Activated naive CD8-positive, alpha-beta T cell treated with anti-CD3 and anti-CD28 coated beads, Interleukin-2, amount 50 U/mL, for 24 hours (primary cell): Measurements from ENCODE around the gene ZNF619.

Experiments used
- ATAC-seq: fragments of 150-1000 bp; cut with Tn5 transposase; one replicate; pipeline ENCODE4 v1.10.0; 2021
- DNase-seq: peaks from one replicate; pipeline ENCODE4 v3.0.0; 2021
- H3K27ac Mint-ChIP-seq: one replicate; pipeline ENCODE4 v1.8.0; 2021; ENCODE audit warnings: mild to moderate bottlenecking, mixed read lengths
- H3K27me3 Mint-ChIP-seq: one replicate; pipeline ENCODE4 v1.8.0; 2021; ENCODE audit warnings: mixed read lengths
- H3K36me3 Mint-ChIP-seq: one replicate; pipeline ENCODE4 v1.8.0; 2021; ENCODE audit warnings: low read depth, mixed read lengths
- H3K4me1 Mint-ChIP-seq: one replicate; pipeline ENCODE4 v1.8.0; 2021; ENCODE audit warnings: mixed read lengths
- H3K4me3 Mint-ChIP-seq: one replicate; pipeline ENCODE4 v1.8.0; 2021; ENCODE audit warnings: mild to moderate bottlenecking, moderate library complexity, mixed read lengths
- H3K9me3 Mint-ChIP-seq: one replicate; pipeline ENCODE4 v1.8.0; 2021; ENCODE audit warnings: mixed read lengths

Gene ZNF619

DNA sequence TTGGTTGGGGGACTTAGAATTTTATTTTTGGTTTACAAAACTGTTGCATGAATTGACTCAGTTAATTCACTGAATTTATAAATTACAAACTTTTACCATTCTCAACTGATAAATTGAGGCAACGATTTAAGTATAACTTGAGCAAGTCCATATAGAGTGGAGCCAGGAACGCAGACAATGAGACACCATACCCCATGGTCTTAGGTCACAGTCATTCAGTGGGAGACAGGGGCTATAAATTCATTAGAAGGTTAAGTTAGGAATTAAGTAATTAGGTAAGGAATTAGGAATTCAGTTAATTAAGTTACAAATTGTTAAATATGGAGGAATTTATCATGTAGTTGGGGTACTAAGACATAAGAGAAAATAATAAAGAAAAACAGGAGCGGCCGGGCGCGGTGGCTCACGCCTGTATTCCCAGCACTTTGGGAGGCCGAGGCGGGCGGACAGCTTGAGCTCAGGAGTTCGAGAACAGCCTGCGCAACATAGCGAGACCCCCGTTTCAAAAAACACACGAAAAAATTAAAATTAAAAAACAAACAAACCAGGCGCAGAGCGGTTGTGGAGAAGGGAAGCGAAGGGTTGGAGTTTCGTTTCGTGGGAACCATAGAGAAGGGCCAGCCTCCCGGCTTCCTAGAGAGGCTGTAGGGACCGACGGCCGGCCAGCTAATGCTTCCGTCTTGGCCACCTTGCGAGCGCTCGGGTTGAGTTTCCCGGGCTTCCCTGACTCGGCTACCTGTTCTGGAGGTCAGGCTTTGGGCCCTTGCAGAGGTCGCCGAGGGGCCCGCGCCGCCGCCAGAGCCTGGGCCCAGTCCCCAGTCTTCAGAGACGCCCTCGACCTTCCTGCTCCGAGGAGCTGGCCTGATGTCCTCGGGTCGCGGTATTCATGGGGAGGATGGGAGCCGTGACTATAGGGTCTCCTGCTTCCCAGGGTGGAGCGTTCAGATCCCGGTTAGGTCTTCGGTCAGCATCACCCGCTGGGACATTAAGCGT is at the start of gene ZNF619:
Gene ZNF619, plus strand, starts transcription at position 645 of the 993 bp plus-strand sequence. CDS start 858 bp downstream, outside the sequence.
- Mint-ChIP-seq H3K4me1 (peaks cover 12% of the 10 kb centered on the region), H3K27ac (peak within 1 kb of the TSS; percentile 85), H3K36me3 (peaks cover 2% of the 10 kb centered on the region), H3K4me3 (peak within 1 kb of the TSS; percentile 84), H3K9me3 (no peaks in the 10 kb centered on the region), H3K27me3 (no peaks in the 10 kb centered on the region)
- peak; percentile 52 for DNase-seq
- ATAC-seq: peak; percentile 80

DNA sequence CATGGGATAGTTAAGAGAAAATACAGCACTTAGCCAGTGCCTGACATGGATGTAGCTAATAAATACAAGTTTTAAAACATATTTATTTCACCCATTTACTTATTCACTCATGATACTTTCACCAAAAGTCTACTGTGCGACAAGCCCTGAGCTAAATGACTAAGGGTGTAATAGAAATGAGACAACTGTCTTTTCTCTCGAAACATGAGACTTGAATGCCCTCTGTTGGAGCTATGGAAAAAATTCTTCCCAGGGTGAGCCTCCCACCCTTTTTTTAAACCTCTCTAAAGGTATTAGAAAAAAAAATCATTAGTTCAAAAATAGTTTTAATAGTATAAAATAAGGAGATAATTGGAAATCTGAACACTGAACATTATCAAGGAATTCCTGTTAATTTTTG is 44.1 kb upstream of the ZNF619 start:
- ATAC-seq (no peak), DNase-seq (no peak)
- H3K27ac Mint-ChIP-seq: no peak overlapping the region
- no peaks in the 10 kb centered on the region for H3K9me3 Mint-ChIP-seq
- no peaks in the 10 kb centered on the region for H3K36me3 Mint-ChIP-seq
- no peak overlapping the region for H3K4me3 Mint-ChIP-seq
- H3K4me1 Mint-ChIP-seq: no peaks in the 10 kb centered on the region
- no peaks in the 10 kb centered on the region for H3K27me3 Mint-ChIP-seq

DNA sequence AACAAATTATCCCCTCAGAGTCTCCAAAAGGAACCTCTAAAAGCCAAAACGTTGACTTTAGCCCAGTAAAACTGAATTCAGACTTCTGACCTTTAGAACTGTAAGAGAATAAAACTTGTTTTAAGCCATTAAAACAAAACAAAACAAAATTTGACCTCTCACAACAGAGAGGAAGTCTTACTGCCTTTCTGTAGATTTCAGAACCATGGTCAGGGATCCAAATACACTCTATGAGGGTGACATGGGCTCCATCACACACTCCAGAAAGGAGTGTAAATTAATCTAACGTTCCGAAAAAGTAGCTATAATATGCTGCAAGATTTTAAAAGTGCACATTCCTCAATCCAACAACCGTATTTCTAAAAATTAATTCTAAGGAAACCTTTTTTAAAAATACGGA is 39.0 kb upstream of the ZNF619 start:
- H3K27ac Mint-ChIP-seq: no peak overlapping the region
- H3K36me3 Mint-ChIP-seq: peaks cover 2% of the 10 kb centered on the region
- no peak for DNase-seq
- no peak for ATAC-seq
- no peak overlapping the region for H3K4me3 Mint-ChIP-seq
- no peaks in the 10 kb centered on the region for H3K27me3 Mint-ChIP-seq
- no peaks in the 10 kb centered on the region for H3K9me3 Mint-ChIP-seq
- no peaks in the 10 kb centered on the region for H3K4me1 Mint-ChIP-seq

DNA sequence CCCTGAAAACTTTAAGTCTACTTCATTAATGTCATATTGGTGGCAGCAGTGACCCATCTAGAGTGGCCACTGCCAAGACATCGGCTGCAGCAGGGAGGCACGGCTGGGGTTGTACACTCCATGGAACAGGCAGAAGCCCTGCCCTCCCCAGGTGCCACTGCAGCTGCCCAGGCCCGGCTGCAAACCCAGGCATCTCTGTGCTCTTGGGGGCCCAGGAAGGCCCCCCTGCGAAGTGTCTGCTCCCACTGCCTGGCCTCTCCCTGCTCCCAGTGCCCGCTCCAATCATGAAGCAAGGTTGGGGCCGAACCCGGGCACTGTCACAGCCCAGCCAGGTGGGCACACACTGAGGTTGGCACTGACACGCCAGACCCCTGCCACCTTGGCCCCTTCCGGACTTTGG is 31.9 kb upstream of the ZNF619 start:
- no peaks in the 10 kb centered on the region for H3K27me3 Mint-ChIP-seq
- H3K9me3 Mint-ChIP-seq: no peaks in the 10 kb centered on the region
- H3K36me3 Mint-ChIP-seq: peaks cover 8% of the 10 kb centered on the region
- H3K27ac Mint-ChIP-seq: no peak overlapping the region
- H3K4me3 Mint-ChIP-seq: no peak overlapping the region
- no peaks in the 10 kb centered on the region for H3K4me1 Mint-ChIP-seq
- ATAC-seq: no peak
- no peak for DNase-seq

DNA sequence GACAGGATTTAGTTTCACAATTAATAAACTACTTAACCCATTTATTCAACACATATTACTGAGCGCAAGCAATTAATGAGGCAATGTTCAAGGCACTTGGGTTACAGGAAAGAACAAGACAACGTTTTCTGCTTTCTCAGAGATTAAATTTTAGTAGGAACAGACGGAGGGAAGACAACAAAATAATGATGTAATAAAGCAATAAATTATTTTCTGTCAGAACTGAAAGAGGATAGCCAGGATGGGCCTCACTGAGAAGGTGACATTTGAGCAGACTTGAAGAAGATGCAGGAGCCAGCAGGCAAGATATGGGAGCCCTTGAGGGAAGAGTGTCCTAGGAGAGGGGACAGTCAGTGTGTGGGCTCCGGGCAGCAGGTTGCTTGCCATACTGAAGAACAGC is 31.0 kb upstream of the ZNF619 start:
- no peak overlapping the region for H3K27ac Mint-ChIP-seq
- H3K27me3 Mint-ChIP-seq: no peaks in the 10 kb centered on the region
- ATAC-seq: no peak
- H3K9me3 Mint-ChIP-seq: no peaks in the 10 kb centered on the region
- H3K4me3 Mint-ChIP-seq: no peak overlapping the region
- no peaks in the 10 kb centered on the region for H3K4me1 Mint-ChIP-seq
- peaks cover 6% of the 10 kb centered on the region for H3K36me3 Mint-ChIP-seq
- no peak for DNase-seq

DNA sequence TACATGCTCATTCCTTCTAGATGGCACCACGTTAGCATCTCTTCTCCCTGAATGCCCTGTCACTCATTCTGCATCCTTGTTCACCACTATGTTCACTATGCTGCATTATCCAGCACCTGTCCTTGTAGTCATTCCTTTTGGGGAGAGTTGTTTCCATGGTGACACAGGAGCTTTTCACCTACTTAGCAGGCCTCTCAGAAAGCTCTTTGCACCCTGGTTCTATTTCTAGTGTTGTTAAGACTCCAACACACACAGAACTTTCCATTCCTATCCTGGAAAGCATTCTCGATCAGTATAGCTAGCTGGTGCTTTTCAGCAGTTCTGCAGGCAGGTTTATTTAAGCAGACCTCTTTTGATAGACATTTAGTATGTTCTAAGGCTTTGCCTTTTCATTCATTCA is 26.5 kb upstream of the ZNF619 start:
- DNase-seq: no peak
- ATAC-seq: no peak
- no peaks in the 10 kb centered on the region for H3K27me3 Mint-ChIP-seq
- no peaks in the 10 kb centered on the region for H3K9me3 Mint-ChIP-seq
- no peak overlapping the region for H3K4me3 Mint-ChIP-seq
- peaks cover 6% of the 10 kb centered on the region for H3K36me3 Mint-ChIP-seq
- H3K27ac Mint-ChIP-seq: no peak overlapping the region
- H3K4me1 Mint-ChIP-seq: peaks cover 27% of the 10 kb centered on the region

DNA sequence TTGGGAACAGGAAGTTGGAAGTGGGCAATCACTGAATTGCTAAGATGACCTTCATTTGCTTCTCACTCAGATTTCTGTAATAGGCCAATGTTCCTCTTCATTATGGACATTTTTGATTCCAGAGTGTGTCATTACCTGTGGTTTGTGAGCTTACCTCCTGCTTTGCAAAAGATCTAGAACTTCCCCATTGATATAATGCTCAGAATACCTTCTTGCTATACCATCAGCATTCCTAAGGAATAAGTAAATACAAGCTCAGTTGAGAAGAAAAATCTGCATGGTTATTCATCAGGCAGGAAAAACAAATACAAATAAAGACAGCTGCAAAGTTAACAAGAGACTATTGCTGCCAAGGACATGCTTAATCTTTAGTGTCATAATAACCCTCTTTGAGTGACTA is 25.4 kb upstream of the ZNF619 start:
- ATAC-seq (no peak), DNase-seq (no peak)
- Mint-ChIP-seq H3K27ac (peak overlapping the region; percentile 91), H3K27me3 (no peaks in the 10 kb centered on the region), H3K4me3 (peak overlapping the region; percentile 91), H3K36me3 (no peaks in the 10 kb centered on the region), H3K9me3 (no peaks in the 10 kb centered on the region), H3K4me1 (peaks cover 32% of the 10 kb centered on the region)

DNA sequence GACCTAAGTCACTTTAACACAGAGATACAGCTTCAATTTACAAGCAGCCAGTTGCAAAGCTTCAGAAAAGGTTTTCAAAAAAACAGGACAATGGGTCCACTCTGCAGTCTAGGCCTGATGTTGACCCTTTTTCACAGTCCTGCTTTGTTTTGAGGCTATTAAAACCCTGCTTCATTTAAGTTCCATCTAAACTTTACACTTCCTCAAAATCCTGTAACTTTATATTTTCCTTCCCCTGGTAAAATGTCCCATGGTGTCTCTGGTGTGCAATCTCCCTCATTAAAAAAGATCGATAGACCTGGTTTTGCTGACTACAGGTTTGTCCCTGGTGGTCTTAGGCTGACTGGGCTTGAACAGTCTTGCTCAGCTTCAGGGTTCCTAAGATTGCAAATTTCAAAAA is 24.9 kb upstream of the ZNF619 start:
- ATAC-seq: no peak
- peak overlapping the region; percentile 91 for H3K27ac Mint-ChIP-seq

DNA sequence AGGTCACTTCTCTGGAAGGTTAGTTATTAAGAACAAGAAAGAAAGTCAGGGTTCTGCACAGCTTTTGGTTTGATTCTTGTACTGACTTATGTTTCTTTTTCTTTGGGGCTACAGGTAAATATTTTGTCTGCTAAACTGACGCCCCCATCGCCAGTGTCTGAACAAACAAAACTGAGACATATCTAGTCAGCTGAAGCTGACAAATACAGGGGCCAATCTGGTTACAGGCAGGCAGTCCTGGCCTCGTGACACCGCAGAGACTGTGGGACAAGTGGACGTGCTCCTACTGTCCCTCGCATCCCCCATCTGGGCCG is 24.4 kb upstream of the ZNF619 start:
- H3K27ac Mint-ChIP-seq: peak overlapping the region; percentile 91
- no peaks in the 10 kb centered on the region for H3K9me3 Mint-ChIP-seq
- peak overlapping the region; percentile 91 for H3K4me3 Mint-ChIP-seq
- no peak for DNase-seq
- H3K27me3 Mint-ChIP-seq: peaks cover 2% of the 10 kb centered on the region
- peaks cover 4% of the 10 kb centered on the region for H3K36me3 Mint-ChIP-seq
- ATAC-seq: no peak
- H3K4me1 Mint-ChIP-seq: peaks cover 38% of the 10 kb centered on the region

More for the DNA sequence above, 24.9 kb upstream of the ZNF619 start:
- H3K36me3 Mint-ChIP-seq: peaks cover 3% of the 10 kb centered on the region
- peaks cover under 1% of the 10 kb centered on the region for H3K27me3 Mint-ChIP-seq
- DNase-seq: no peak
- H3K4me3 Mint-ChIP-seq: peak overlapping the region; percentile 91
- H3K4me1 Mint-ChIP-seq: peaks cover 37% of the 10 kb centered on the region
- H3K9me3 Mint-ChIP-seq: no peaks in the 10 kb centered on the region

DNA sequence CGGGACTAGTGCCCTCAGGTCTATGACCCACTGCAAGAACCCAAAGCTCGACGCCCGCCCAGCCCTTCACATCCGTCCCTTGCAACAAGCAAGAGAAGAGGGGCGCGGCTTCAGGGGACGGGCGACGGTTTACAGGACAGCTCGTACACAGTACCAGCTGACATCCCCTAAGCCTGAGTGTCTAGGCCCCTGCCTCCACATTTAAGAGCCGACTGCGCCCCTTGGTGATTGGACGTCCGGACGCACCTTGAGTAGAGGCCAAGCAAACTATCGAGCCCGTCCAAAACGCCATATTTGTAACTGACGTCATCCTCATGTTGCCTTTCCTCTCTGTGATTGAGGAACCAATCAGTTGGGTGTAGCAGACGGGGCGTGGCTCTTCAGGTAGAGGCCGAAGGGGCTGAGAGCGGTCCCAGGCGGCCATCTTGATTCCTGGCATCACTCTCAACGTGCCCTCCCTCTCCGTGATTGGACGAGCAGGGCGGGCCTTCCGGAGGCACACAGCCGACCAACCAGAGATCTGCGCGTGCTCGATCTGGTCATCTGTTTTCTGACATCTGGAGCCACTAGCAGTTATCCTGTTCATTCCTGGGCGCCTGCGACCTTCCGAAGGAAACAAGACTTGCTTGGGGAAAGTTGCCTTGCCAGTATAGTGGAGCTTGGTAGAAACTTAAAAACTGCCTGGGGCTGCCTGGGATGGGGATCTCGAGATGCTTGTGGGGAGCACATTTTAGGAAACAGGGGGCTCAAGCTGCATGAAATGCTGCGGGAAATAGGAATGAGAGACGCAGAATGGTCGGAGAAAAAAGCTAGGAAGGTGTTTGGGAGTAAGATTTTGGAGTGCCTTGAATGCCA is 23.8 kb upstream of the ZNF619 start:
- peak; percentile 93 for DNase-seq
- Mint-ChIP-seq H3K27me3 (peaks cover 2% of the 10 kb centered on the region), H3K4me1 (peaks cover 43% of the 10 kb centered on the region), H3K4me3 (peak overlapping the region; percentile 91), H3K36me3 (peaks cover 9% of the 10 kb centered on the region), H3K27ac (peak overlapping the region; percentile 91), H3K9me3 (no peaks in the 10 kb centered on the region)
- ATAC-seq: peak; percentile 94

DNA sequence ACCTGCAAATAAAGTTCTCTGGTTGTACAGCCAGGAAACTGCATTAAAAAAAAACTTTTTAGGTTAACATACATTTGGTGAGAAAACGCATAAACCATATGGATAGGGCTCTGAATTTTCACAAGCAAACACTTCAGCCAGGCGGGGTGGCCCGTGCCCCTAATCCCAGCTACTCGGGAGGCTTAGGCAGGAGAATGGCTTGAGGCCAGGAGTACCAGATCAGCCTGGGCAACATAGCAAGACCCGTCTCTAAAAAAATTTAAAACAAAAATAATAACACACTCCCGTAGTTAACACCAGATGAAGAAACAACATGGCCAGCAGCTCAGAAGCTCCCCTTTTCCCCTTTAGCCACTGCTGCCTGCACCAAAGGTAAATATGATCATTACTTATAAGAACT is 23.0 kb upstream of the ZNF619 start:
- peaks cover 18% of the 10 kb centered on the region for H3K36me3 Mint-ChIP-seq
- H3K9me3 Mint-ChIP-seq: no peaks in the 10 kb centered on the region
- H3K4me3 Mint-ChIP-seq: peak overlapping the region; percentile 91
- peaks cover 2% of the 10 kb centered on the region for H3K27me3 Mint-ChIP-seq
- no peak for DNase-seq
- peaks cover 50% of the 10 kb centered on the region for H3K4me1 Mint-ChIP-seq
- ATAC-seq: no peak
- no peak overlapping the region for H3K27ac Mint-ChIP-seq

DNA sequence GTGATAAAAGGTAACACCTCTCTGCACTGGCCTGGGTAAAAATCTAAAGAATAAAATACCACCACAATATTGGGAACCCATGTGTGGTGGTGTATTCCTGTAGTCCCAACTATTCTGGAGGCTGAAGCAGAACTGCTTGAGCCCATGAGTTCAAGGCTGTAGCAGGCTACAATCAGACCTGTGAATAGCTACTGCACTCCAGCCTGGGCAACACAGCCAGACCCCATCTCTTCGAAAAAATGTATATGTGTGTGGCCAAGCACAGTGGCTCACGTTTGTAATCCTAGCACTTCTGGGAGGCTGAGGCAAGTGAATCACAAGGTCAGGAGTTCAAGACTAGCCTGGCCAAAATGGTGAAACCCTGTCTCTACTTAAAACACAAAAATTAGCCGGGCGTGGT is 21.6 kb upstream of the ZNF619 start:
- H3K27ac Mint-ChIP-seq: no peak overlapping the region
- ATAC-seq (no peak), DNase-seq (no peak)
- peaks cover 64% of the 10 kb centered on the region for H3K4me1 Mint-ChIP-seq
- H3K36me3 Mint-ChIP-seq: peaks cover 32% of the 10 kb centered on the region
- peaks cover 2% of the 10 kb centered on the region for H3K27me3 Mint-ChIP-seq
- H3K4me3 Mint-ChIP-seq: peak overlapping the region; percentile 98
- no peaks in the 10 kb centered on the region for H3K9me3 Mint-ChIP-seq

DNA sequence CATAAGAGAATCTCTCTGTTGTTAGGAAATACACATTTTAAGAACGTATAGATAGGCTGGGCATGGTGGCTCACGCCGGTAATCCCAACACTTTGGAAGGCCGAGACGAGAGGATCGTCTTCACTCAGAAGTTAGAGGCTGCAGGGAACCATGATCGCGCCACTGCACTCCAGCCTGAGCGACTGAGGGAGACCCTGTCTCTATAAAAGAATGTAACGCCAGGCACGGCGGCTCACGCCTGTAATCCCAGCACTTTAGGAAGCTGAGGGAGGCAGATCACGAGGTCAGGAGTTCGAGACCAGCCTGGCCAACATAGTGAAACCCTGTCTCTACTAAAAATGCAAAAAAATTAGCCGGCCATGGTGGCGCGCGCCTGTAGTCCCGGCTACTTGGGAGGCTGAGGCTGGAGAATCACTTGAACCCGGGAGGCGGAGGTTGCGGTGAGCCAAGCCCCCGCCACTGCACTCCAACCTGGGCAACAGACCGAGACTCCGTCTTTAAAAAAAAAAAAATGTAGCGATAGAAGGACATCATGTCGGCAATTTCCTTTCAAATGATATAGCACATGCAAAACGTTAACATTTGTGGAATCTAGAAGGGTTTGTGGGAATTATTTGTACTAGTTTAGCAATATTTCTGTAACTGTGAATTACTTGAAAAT is 20.5 kb upstream of the ZNF619 start:
- DNase-seq: no peak
- Mint-ChIP-seq H3K27me3 (peaks cover 2% of the 10 kb centered on the region), H3K9me3 (no peaks in the 10 kb centered on the region), H3K27ac (peak overlapping the region; percentile 99), H3K4me1 (peaks cover 69% of the 10 kb centered on the region), H3K4me3 (peak overlapping the region; percentile 98), H3K36me3 (peaks cover 39% of the 10 kb centered on the region)
- no peak for ATAC-seq
